Measurements from ENCODE around the gene WDTC1. TPM values are rescaled to one million over a fixed set of nuclear protein-coding genes. Genes with fewer than 3 reads are reported as not detected.

WDTC1 gene
- total and polyA plus RNA-seq, 9 of the 15 experiments (the other 6 are each of a cell fraction or from before 2014, with no cell fraction given): 0.18 to 32.3 (median 8.8) TPM

DNA sequence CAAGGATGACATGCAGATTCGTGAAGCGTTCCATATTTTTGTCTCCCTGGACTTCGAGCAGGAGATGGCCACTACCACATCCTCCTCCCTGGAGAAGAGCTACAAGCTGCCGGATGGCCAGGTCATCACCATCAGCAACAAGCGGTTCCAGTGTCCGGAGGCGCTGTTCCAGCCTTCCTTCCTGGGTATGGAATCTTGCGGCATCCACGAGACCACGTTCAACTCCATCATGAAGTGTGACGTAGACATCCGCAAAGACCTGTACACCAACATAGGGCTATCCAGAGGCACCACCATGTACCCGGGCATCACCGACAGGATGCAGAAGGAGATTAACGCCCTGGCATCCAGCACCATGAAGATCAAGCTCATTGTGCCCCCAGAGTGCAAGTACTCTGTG lies 90.9 kb downstream of the WDTC1 start:
- ChIA-PET POLR2A (interaction anchor here (0.8 kb wide), 1 partner anchor 129 kb away, joined by 3 read pairs; no protein-coding TSS in a partner anchor), CTCF (ENCODE audit: low intra/inter-chr PET ratio) (no interaction called here)
- Histone ChIP-seq H3K27me3 (ENCODE audit: control insufficient read depth in 2 of 2, insufficient read depth in 2 of 2, low read length in 2 of 2) (no peaks in the 10 kb centered on the region), H3K9ac (ENCODE audit: insufficient read depth in 1 of 2, low read depth in 2 of 2, low read length in 2 of 2) (no peak overlapping the region), H4K20me1 (replicated peaks; ENCODE audit: control insufficient read depth, insufficient read depth, low read length) (peaks cover 9% of the 10 kb centered on the region; the same call in 1 of the 2 replicates), H3K4me1 (replicated peaks in 1 of 2; ENCODE audit: control insufficient read depth in 2 of 2, insufficient read depth in 2 of 2, low read length in 2 of 2) (peaks cover 8 to 12% of the 10 kb centered on the region in 2 experiments), H3K9me3 (replicated peaks; ENCODE audit: control insufficient read depth, insufficient read depth, low read depth, low read length) (no peaks in the 10 kb centered on the region), H3K27ac (ENCODE audit: extremely low read depth, low read depth, low read length) (no peak overlapping the region), H3K4me3 (no peak overlapping the region), H3K36me3 (ENCODE audit: control insufficient read depth, insufficient read depth, low read length) (peaks cover 62% of the 10 kb centered on the region), H3K9me1 (ENCODE audit: control insufficient read depth, insufficient read depth, low read length) (no peaks in the 10 kb centered on the region), H3K4me2 (ENCODE audit: insufficient read depth, low read length) (no peak overlapping the region), H3K79me2 (ENCODE audit: control insufficient read depth, insufficient read depth, low read length) (peaks cover 74% of the 10 kb centered on the region), H2AFZ (ENCODE audit: low read depth, low read length) (no peak overlapping the region)
- in situ Hi-C loops (cut with MboI): no loop called here
- DNase-seq (ENCODE audit: extremely low read depth in 1 of 4, low spot score in 3 of 4) (no peak), FAIRE-seq (no peak), ATAC-seq (no peak)
- no TSS peak for BruUV-seq (replicated peaks)
- WGBS (ENCODE audit: insufficient coverage, low coverage, missing lambda C conversion rate): 95% methylated on average over 14 of the region's 15 CpGs
- TF ChIP-seq ESRRB (CRISPR knock-in tag; IDR thresholded peaks at IDR 0.05; ENCODE audit: borderline replicate concordance): no peak
- intact Hi-C loops (cut with micrococcal nuclease): no loop called here

DNA sequence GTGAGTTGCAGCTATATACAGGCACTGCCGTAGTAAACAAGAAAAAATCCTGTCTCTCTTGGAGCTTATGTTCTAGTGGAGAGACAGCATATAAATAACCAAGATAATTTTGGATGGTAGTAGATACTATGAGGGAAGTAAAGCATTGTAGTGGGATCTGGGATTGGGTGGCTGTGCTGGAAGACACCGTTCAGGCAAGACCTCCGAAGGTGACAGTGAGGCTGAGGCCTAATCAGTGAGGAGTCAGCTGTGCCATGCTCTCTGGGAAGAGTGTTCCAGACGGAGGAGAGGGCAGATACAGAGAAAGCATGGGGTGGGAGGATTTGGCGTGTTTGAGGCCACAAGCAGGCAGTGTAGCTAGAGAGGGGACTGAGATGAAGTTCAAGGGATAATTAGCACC lies 93.5 kb downstream of the WDTC1 start:
- H3K9me3 ChIP-seq (replicated peaks; ENCODE audit: control insufficient read depth, insufficient read depth, low read depth, low read length): no peaks in the 10 kb centered on the region
- ChIA-PET CTCF (ENCODE audit: low intra/inter-chr PET ratio) (no interaction called here), POLR2A (interaction anchor here (0.6 to 2.6 kb wide), 5 partner anchors 10 to 173 kb away, joined by 3 to 23 read pairs (median 3); partner anchors contain the start of gene SLC9A1)
- H3K27ac ChIP-seq (ENCODE audit: extremely low read depth, low read depth, low read length): no peak overlapping the region; the same call in 2 of the 3 replicates
- DNase-seq (ENCODE audit: extremely low read depth in 1 of 4, low spot score in 3 of 4) (no peak), ATAC-seq (no peak), FAIRE-seq (no peak)
- H3K4me3 ChIP-seq: no peak overlapping the region
- no peaks in the 10 kb centered on the region for H3K9me1 ChIP-seq (ENCODE audit: control insufficient read depth, insufficient read depth, low read length)
- peaks cover 87% of the 10 kb centered on the region for H3K36me3 ChIP-seq (ENCODE audit: control insufficient read depth, insufficient read depth, low read length)
- in situ Hi-C loops (cut with MboI): no loop called here
- H3K4me2 ChIP-seq (ENCODE audit: insufficient read depth, low read length): no peak overlapping the region
- peaks cover 67% of the 10 kb centered on the region for H3K79me2 ChIP-seq (ENCODE audit: control insufficient read depth, insufficient read depth, low read length)
- no peak for TF ChIP-seq NFE2 (IDR thresholded peaks at IDR 0.05; ENCODE audit: low read depth)
- no peak for TF ChIP-seq JUND (IDR thresholded peaks at IDR 0.05; ENCODE audit: borderline replicate concordance, low read depth, low read length)
- TF ChIP-seq JUND (tag; IDR thresholded peaks at IDR 0.05; ENCODE audit: borderline replicate concordance, low read depth, low read length): no peak
- no peak for TF ChIP-seq NELFE (IDR thresholded peaks at IDR 0.05; ENCODE audit: insufficient read depth, insufficient read length)
- TF ChIP-seq GABPB1 (CRISPR knock-in tag; IDR thresholded peaks at IDR 0.05): no peak
- TF ChIP-seq ZNF165 (CRISPR knock-in tag; IDR thresholded peaks at IDR 0.05; ENCODE audit: borderline replicate concordance): no peak
- TF ChIP-seq SAFB2 (IDR thresholded peaks at IDR 0.05; ENCODE audit: borderline replicate concordance, low read depth, low read length, severe bottlenecking): no peak
- H2AFZ ChIP-seq (ENCODE audit: low read depth, low read length): no peak overlapping the region
- WGBS (ENCODE audit: insufficient coverage, low coverage, missing lambda C conversion rate): 78% methylated on average over 5 of the region's 5 CpGs
- H3K27me3 ChIP-seq (ENCODE audit: control insufficient read depth in 2 of 2, insufficient read depth in 2 of 2, low read length in 2 of 2): no peaks in the 10 kb centered on the region
- BruUV-seq (replicated peaks): no TSS peak
- H3K4me1 ChIP-seq (replicated peaks in 1 of 2; ENCODE audit: control insufficient read depth in 2 of 2, insufficient read depth in 2 of 2, low read length in 2 of 2): peaks cover 8 to 12% of the 10 kb centered on the region in 2 experiments
- H4K20me1 ChIP-seq (replicated peaks; ENCODE audit: control insufficient read depth, insufficient read depth, low read length): peaks cover 14% of the 10 kb centered on the region
- H3K9ac ChIP-seq (ENCODE audit: insufficient read depth in 1 of 2, low read depth in 2 of 2, low read length in 2 of 2): peak overlapping the region in 1 of 2 experiments; percentile 80; a peak in 1 of 4 replicates
- intact Hi-C loops (cut with micrococcal nuclease): no loop called here

All from K562 (cell line).